SH-SY5Y (cell line): ENCODE results near the gene VWA3A.

Experiments used
- GATA2 ChIP-seq: IDR thresholded peaks from 2 replicates; pipeline ENCODE4 v1.6.1; 2011; ENCODE audit warnings: mild to moderate bottlenecking, low read depth, low read length
- GATA3 ChIP-seq: IDR thresholded peaks from 2 replicates; pipeline ENCODE4 v1.6.1; 2011; ENCODE audit warnings: low read depth, mild to moderate bottlenecking, low read length, moderate library complexity

VWA3A gene

GRCh38 chr16:22195695-22196558 is 103.6 kb downstream of the VWA3A start:
- TF ChIP-seq GATA3 (no peak), GATA2 (no peak)

- no peak for TF ChIP-seq GATA3
These were observed 106.4 kb downstream of the VWA3A start for GRCh38 chr16:22198547-22199293.

GRCh38 chr16:22202261-22202637 is 109.9 kb downstream of the VWA3A start:
- TF ChIP-seq GATA3 (no peak), GATA2 (no peak)

GRCh38 chr16:22203091-22203490 is 110.8 kb downstream of the VWA3A start:
- no peak for TF ChIP-seq GATA3
- TF ChIP-seq GATA2: no peak

GRCh38 chr16:22204091-22204655 is 111.8 kb downstream of the VWA3A start:
- no peak for TF ChIP-seq GATA3
- no peak for TF ChIP-seq GATA2

- TF ChIP-seq GATA2 (no peak), GATA3 (no peak)
These were observed 113.3 kb downstream of the VWA3A start for GRCh38 chr16:22205577-22206012.

GRCh38 chr16:22206013-22206841 is 113.9 kb downstream of the VWA3A start, which contains the start of gene EEF2K:
TSS of gene EEF2K (plus strand) at chr16:22206278. CDS start at chr16:22225730, 19,452 bp downstream.
- TF ChIP-seq GATA3: no peak
- no peak for TF ChIP-seq GATA2
